ENCODE data around the gene SPATS1.
"Not testable (repeated sequence)": the region's sequence is repeated elsewhere in the genome, so short reads cannot be mapped to it uniquely, and the experiment has no call there.

SPATS1 gene

DNA sequence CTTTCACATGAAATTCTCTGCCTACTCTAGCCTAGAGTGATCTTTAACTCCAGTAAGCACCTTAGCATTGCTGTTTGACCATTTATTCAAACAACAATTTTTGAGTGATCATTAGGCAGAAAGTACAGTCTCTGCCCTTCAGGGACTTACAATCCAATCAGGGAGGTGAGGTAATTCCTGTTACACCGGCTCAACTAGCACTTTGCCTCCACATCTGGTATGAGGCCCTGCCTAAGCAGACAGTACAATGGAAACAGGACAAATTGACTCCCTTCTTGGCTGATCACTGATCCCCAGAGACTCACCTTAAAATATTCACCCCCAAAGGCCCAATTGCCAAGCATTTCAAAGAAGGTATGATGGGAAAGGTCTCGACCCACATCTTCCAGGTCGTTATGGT lies 30.7 kb upstream of the SPATS1 start:
- no peak for DNase-seq (ENCODE audit: low spot score)

DNA sequence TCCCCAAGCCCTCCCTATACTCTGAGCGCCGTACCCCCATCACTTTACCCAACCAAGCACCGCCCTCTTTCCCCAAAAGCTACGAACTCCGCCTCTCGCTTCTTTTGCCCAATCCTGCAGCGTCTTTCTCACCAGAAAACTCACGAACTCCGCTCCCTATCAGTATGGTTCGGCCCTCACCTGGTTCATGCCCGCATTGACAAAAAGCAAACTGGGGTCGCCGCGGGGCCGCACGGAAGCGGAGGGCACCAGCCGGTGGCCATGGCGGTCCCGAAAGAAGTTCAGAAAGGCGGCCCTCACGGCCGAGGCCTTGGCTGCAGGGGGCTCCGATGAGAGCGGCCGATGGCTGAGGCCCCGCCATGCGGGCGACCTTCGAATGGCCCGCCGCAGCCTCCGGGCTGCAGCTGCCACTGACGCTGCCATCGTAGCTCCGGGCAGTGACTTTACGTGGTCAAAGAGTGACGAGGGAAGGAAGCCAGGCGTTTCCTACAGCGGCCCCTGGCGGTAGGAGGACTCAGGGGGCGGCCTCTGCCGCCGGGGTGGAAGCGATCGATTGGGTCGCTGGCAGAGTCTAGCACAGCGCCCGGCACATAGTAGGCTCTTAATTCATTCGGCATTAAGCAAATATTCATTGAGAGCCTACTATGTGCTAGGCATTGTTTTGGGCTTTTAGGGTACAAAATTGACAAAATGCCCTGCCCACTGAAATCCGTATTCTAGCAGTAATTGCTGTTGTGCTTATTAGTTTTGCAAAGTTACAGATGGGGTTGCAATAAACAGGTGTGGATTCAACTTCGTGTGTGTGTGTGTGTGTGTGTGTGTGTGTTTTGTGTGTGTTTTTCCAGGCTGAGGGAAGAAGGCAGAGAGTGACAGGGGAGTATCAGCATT lies 29.3 kb upstream of the SPATS1 start, which contains the start of gene AARS2:
Gene AARS2, minus strand, starts transcription at position 447 of the 888 bp plus-strand sequence. Its CDS starts 24 bp downstream, at position 423.
- DNase-seq (ENCODE audit: low spot score): peak; percentile 89

DNA sequence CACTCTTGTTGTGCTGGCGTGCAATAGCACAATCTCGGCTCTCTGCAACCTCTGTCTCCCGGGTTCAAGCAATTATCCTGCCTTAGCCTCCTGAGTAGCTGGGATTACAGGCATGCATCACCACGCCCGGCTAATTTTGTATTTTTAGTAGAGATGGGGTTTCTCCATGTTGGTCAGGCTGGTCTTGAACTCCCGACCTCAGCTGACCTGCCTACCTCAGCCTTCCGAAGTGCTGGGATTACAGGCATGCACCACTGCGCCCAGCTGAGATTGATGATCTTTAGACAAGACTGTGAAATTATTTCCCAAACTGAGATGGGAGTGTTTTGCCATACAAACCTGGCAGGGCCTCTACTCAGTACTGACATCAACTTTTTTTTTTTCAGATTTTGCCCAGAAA lies 27.8 kb upstream of the SPATS1 start:
- not testable (repeated sequence) for DNase-seq (ENCODE audit: low spot score)

DNA sequence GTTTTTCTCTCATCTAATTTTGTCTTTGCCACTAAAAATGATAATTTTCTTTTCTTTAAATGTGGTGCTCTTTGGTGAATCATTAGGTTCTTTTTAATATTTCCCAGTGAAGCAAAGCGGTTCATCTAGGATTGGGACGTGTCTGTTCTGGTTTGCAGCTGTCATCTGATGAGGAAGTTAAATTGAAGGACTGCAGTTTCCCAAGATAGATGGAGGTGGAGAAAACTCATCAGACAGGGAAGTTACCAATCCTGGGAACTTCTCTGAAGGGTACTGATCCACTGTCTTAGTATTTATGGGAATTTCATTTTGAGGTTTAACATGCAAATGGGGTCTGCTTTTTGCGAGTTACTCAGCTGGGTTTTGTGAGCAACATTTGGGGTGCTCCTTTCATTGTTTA lies 26.9 kb upstream of the SPATS1 start:
- DNase-seq (ENCODE audit: low spot score): no peak

DNA sequence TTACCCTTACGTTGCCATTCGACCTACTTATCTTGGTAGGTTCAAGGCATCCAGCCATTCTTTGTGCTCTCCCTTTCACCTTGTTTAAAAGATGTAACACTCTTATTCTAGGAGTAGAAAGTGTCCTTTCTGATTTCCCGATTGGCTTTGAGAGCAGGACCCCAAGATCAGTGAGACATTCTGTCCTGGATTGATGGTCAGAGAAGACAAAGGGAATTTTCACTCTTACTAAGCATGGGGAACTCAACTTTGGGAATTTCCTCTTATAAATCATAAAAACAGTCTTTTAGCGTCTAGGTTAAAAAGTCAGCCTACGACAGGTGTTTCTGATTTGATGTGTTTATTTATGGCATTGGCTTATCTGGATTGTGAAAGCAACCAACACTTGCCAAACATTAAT lies 26.5 kb upstream of the SPATS1 start:
- DNase-seq (ENCODE audit: low spot score): no peak

DNA sequence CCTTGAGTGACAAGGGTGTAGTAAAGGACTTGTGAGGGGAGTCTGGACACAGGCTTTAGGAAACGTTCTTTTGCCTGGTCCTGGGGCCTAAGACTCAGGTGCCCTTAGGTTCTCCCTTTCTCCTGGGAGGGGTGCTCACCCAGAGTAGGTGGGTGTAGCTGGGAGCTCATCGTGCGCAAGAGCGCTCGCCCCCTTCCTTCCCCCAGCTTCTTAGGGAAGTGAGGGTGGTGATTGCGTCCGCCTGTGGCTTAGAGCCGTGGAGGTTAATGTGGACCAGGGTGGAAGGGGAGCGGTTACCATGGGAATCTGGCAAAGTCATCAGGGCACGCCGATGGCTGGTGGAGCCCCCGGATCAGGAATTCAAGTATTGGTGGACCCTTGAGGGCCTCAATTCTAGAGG lies 26.0 kb upstream of the SPATS1 start:
- no peak for DNase-seq (ENCODE audit: low spot score)

DNA sequence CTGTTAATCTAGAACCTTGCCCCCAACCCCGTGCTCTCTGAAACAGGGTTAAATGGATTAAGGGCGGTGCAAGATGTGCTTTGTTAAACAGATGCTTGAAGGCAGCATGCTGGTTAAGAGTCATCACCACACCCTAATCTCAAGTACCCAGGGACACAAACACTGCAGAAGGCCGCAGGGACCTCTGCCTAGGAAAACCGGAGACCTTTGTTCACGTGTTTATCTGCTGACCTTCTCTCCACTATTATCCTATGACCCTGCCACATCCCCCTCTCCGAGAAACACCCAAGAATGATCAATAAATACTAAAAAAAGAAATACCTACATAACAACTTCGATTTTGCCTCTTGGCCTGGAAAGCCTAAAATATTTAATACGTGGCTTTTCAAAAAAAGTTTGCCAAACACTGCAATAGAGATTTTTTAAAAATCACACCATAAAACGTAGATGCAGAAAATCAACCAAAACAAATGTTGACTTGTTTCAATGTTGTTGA lies 25.3 kb upstream of the SPATS1 start:
- not testable (repeated sequence) for DNase-seq (ENCODE audit: low spot score)

DNA sequence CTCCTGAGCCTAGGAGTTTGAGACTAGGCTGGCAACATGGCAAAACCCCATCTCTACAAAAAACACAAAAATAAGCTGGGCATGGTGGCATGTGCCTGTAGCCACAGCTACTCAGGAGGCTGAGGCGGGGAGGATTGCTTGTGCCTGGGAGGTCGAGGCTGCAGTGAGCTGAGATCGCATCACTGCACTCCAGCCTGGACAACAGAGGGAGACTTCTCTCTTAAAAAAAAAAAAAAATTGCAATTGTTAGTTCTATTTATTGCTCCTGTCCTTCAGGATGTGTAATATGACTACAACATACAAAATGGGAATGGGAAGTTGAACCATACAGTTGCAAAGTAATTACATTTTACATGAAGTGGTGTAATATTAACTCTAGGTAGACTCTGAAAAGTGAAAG lies 21.2 kb upstream of the SPATS1 start:
- DNase-seq (ENCODE audit: low spot score): no peak

DNA sequence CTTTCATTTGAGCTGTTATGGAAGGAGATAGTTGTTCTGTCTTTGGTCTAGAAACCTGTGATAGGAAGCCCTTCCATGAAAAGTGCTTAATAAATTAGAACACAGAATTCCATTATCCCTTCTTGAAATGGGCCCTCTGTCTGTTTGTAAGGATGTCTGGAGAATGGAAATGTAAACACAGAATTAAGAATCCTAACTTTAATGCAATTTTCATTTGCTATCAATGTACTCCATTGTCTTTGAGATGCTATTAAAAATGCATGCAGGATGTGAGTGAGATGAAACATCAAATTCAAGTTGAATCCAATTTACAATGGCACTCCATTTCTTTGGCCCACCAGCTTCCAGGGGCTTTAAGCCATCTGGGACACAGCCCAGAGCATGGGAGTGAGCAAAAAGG lies 15.4 kb upstream of the SPATS1 start:
- no peak for DNase-seq (ENCODE audit: low spot score)

DNA sequence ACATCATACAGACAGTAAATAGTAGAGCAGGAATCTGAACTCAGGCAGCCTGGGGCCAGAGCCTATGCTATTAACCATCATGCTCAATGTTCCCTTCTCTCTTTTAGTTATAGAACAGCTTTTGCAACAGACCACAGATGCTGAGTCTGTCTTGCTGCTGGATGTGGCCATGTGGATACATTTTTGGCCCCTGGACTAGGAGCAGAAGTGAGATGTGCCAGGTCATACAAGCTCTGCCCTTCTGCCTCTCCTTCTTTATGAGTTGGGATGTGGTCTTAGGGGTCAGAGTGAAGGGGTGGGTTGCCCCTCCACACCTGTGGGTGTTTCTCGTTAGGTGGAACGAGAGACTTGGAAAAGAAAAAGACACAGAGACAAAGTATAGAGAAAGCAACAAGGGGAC lies 14.7 kb upstream of the SPATS1 start:
- no peak for DNase-seq (ENCODE audit: low spot score)

DNA sequence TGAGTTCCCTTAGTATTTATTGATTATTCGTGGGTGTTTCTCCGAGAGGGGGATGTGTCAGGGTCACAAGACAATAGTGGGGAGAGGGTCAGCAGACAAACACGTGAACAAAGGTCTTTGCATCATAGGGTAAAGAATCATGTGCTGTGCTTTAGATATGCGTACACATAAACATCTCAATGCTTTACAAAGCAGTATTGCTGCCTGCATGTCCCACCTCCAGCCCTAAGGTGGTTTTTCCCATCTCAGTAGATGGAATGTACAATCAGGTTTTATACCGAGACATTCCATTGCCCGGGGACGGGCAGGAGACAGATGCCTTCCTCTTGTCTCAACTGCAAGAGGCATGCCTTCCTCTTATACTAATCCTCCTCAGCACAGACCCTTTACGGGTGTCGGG lies 14.2 kb upstream of the SPATS1 start:
- DNase-seq (ENCODE audit: low spot score): not testable (repeated sequence)

DNA sequence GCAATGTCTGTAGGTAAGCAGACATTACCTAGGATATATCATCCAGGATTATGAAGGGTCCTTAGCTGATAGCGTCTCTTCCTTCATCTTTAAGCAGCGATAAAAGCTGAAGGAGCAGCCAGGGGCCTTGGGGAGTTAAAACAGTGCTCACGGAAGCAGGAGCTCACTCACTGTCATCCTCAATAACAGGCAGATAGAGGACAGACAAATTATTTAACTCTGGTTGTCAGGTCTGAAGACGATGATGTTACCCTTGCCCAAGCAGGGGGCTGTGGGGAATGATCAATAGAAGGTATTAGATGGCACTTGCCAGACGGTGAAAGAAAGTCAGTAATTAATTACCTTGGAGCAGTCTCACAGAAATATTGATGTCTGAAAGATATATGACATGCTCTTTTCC lies 12.6 kb upstream of the SPATS1 start:
- no peak for DNase-seq (ENCODE audit: low spot score)

DNA sequence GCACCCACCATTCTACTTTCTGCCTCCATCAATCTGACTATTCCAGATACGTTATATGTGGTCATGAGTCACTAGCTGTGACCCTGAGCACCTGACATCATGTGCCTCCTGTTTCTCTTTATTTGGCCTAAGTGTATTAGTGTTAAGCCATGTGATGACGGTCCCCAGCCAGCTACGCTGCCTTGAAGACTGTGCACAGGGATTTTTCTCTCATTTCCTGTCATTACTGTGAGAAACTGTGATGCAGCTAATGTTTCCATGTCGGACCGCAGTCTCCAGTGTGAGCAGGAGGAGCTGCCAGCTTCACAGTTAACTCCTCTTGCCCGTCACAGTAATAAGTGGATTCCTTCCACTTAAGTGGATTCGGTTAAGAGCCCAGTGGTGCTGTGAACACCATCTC lies 9.9 kb upstream of the SPATS1 start:
- no peak for DNase-seq (ENCODE audit: low spot score)

DNA sequence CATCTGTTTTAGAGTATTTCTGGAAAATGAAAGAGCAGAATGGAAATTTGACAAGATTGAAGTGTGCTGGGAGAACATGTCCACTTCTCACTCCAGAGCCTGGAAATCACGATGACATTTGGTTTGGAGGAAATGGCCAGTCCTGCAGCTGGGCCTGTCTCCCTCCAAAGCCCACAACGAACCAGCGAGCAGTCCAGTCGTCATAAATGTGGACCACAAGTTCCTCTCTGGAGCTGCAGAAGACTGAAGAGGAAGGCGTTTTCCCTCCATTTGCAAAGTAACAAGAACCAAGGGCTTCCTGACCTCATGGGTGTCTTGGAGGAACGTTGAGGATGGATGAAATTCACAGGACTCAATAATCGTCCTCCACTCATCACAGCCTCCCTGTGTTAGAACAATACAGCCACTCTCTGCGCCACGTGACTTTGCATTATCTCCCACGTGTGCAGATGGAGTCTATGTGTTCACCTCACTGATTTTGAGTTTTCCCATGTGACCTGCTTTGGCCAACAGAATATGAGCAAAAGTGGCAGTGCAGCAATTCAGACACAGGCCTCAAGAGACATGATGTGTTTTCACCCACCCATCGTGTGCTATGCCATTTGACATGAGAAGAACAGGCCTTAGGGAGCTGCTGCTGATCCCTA lies 9.1 kb upstream of the SPATS1 start:
- no peak for DNase-seq (ENCODE audit: low spot score)

DNA sequence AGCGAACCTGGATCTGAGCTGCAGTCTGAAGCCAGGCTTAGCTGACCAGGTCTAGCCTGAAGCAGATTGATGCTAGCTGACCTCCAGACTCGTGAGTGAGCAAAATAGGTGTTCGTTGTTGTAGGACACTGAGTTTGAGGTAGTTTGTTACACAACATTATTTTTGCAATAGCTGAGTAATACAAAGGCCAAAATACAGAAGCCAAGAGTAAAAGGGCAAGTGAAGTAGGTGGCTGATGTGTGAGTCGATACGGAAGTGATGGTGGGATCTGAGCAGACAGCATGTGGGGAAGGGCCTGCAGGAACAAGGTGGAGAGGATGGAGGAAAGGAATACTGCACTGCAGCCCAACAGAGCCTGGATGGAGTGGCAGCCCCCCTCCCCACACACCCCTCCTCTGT lies 8.5 kb upstream of the SPATS1 start:
- DNase-seq (ENCODE audit: low spot score): no peak

DNA sequence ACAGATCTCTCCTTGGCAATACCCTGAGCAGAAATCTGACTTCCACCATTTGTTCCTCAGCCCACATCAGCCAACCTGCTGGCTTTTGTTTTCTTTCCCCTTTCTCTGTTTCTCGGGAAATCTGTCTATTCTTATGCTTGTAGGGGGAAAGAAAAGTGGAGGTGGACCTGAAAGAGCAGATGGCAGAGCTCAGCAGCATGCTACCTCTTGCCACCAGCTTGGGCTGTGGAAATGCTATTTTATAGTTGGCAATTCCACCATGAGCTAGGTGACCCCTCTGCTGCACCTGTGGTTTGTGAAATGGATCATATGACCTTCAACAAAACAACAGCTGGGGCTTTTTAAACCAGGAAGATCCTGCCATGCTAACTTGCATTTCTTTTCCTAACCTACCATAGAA lies 6.8 kb upstream of the SPATS1 start:
- no peak for DNase-seq (ENCODE audit: low spot score)

DNA sequence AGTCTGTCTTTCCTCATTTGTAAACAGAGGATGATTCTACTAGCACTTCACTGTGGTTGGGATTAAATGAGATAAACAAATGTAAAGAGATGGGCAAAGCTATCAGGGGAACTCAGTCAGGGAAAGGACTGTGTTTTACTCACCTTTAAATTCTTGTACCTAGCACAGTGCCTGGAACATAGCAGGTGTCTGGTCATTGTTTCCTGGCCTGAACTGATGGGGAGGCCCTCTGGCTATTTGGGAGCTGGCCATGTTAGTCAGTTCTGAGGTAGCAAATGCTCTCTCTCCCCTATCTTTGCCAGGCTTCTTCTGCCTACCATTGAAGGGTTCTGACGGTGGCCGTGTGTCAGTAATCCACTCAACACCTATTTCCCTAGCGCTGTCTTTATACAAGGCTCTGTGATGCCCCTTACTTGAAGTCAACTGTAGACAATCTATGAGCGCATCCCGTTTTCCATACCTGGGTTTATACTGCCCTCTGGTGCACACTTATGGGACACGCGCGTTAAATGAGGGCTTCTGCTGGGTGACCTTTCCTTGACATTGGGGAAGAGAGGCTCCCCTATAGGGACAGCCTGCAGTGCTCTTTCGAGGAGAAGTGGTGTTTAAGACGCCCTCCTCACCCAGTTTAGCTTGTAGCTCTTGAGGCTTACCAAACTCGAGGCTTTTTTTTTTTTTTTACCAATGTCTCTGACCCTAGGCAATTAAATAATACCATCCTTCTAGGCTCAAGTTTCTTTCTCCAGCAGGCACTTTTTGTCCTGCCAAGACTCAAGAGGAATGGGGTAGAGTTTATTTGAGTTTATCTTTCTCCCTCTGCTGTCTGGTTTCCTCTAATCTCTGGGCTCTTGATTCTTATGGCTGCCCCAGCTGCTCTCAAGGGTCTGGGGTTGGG lies 4.0 kb upstream of the SPATS1 start:
- peak; percentile 68 for DNase-seq (ENCODE audit: low spot score)

DNA sequence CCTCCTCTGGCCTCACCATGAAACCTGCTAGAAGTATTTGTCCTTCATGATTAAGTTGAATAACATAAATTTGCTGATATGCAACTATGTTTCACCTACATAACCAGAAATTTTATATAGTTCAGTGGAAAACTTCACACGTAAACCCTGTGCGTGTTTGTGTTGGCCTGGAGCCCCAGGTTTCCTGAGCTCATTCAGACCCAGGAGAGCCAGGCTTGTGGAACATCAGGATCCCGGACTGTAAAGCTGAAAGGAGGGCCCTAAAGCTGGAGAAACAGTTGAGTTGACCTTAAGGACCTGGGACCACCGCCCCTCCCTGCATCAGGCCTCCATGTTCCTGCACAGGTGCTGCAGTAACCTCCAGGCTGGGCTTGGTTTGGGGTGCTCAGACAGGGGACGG lies 3.1 kb upstream of the SPATS1 start:
- DNase-seq (ENCODE audit: low spot score): no peak

DNA sequence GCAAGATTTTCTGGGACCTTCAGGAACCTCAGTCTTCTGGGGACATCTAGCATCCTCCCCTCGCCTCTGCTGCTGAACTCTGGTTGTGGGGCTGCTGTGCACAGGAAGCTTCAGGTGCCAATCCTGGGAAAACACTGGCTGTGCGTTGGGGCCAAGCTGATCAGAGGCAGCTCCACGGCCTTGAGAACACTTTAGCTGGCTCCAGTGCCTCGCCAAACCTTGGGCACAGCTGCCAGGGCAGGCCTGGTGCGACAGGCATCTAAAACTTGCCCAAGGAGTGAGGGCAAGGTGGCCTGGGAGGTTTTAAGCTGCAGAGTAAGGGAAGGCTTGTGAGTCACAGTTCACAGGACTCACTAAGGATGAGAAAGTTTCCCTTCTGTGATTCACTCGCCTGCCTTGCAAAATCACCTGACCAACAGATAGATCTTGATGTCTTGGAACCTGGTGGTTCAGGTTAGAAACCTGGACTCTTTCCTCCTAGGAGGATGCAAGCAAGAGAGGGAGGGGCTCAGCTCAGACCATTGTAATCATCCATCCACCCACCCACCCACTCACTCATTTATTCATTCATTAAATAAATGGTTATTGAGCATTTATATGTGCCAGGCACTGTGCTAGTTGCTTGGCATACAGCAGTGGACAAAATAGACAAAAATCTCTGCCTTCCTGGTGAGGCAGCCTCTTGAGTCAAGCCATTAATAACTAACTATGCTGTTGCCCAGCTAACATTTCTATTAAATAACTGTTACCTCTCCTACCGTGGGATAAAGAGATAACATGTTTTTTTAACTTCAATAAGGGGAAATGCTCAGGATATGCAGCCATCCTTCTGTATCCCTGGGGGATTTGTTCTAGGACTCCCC lies 2.5 kb upstream of the SPATS1 start:
- DNase-seq (ENCODE audit: low spot score): peak; percentile 65

DNA sequence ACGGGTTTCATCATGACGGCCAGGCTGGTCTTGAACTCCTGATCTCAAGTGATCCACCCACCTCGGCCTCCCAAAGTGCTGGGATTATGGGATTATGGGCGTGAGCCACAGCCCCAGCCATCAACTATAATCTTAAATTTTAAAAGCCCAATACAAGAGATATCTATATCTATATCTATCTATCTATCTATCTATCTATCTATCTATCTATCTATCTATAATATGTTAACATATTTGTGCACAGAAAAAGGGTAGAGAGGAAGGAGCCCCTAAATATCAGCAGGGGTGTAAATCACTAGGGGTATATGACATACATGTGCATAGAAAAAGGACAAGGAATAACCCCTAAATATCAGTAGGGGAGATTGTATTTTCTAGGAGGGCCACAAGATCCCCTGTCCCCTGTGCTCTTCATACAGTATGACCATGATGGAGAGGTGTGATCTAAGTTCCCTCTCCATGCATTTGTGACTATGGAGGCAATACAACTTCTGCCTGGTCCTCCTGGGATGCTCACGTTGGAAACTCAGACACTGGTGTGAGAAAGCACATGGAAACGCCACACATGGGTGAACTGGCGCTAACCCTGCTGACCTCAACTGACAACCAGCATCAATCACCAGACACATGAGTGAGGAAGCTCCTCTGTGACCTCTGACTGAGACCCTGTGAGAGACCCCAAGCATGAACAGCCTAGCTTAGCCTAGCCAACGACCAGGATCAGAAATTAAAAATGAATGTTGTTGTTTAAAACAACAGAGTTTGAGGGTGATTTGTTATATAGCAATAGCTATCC lies 1.2 kb upstream of the SPATS1 start:
- no peak for DNase-seq (ENCODE audit: low spot score)

DNA sequence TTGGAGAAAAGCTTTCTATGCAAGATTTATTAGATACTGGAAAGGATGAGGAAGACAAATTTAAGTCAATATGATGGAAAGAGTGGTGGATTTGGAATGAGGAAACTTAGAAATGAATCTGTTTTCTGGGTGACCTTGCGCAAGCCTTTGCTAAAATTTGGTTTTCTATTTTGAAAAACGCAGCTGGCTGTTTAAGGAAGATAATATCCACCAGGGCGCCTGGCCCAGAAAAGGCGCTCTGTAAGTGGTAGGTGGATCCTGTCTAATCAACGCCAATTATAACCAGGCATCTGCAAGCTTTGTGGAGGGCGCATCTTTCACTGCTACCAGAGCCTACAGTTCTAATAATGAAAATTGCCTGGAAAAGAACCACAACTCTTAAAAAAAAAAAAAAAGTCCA lies 398 bp upstream of the SPATS1 start:
- DNase-seq (ENCODE audit: low spot score): no peak

All from RKO (cell line).